ENCODE data around the gene TRAF3.

The TRAF3 gene

DNA sequence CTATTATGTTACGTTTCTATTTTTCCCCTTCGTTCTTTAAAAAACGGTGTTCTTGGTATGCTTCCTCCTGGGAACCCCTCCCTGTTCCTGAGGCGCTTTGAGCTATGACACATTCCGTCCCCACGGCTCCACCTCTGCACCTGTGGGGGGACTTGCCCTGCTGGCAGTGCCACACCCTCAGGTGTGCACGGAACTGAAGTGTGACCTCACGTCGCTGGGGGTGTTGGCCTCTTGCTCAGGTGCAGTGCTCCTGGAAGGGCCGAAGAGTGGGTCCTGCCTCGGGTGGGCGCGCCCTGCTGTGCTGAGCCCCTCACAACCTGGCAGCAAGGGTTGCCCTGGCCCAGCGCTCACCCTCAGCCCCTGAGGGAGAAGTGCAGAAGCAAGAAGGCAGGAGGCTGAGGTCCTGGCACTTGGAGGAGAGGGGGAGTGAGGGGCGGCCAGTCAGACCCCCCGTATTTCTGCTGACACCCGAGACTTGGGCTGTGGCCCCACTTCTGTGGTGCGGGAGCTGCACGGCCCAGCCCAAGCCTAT, 150.2 kb downstream of the TRAF3 start:
- no peak for TF ChIP-seq POLR2AphosphoS5 (IDR thresholded peaks at IDR 0.05; ENCODE audit: low read depth)
- H3K27me3 ChIP-seq (ENCODE audit: insufficient read depth, poor library complexity, severe bottlenecking) = peaks cover 50% of the 10 kb centered on the region

DNA sequence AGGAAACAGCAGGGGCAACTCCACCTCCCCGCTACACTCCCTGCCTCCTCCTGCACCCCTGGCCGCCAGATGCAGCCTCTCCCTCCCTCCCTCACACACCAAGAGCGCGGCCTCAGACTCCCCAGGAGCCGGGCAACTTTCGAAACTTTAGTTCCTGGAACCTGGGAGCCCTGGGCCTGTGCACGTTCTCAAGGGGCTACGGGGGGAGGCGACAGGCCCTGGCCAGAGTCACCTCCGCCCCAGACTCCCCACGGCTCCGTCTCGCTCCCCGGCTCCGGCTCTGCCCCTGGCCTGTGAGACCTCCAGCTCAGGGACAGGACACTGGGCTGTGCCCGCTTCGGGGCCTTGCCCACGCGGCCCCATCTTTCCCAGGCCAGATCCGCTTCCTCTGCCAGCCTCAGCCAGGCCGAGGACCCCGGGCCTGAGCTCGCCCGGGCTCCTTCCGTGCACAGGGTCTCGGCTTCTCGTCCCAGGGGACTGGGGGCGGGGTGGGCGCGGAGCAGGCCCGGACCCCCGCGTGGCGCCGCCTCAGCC, 150.7 kb downstream of the TRAF3 start:
- peaks cover 45% of the 10 kb centered on the region for H3K27me3 ChIP-seq (ENCODE audit: insufficient read depth, poor library complexity, severe bottlenecking)
- DNase-seq (ENCODE audit: low read depth in 1 of 2, low spot score in 1 of 2) = peak in 1 of 2 experiments; percentile 44
- H3K4me3 ChIP-seq (replicated peaks; ENCODE audit: insufficient read depth, low read length) = peak overlapping the region; percentile 35
- no peak overlapping the region for H3K27ac ChIP-seq (replicated peaks)
- no peak; the same call in 1 of the 2 replicates for TF ChIP-seq POLR2AphosphoS5 (IDR thresholded peaks at IDR 0.05; ENCODE audit: low read depth)
- TF ChIP-seq, protein P1, sequence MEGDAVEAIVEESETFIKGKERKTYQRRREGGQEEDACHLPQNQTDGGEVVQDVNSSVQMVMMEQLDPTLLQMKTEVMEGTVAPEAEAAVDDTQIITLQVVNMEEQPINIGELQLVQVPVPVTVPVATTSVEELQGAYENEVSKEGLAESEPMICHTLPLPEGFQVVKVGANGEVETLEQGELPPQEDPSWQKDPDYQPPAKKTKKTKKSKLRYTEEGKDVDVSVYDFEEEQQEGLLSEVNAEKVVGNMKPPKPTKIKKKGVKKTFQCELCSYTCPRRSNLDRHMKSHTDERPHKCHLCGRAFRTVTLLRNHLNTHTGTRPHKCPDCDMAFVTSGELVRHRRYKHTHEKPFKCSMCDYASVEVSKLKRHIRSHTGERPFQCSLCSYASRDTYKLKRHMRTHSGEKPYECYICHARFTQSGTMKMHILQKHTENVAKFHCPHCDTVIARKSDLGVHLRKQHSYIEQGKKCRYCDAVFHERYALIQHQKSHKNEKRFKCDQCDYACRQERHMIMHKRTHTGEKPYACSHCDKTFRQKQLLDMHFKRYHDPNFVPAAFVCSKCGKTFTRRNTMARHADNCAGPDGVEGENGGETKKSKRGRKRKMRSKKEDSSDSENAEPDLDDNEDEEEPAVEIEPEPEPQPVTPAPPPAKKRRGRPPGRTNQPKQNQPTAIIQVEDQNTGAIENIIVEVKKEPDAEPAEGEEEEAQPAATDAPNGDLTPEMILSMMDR (IDR thresholded peaks at IDR 0.05; ENCODE audit: insufficient read depth, low read length) = no peak
- no peak for TF ChIP-seq SPI1 (IDR thresholded peaks at IDR 0.05; ENCODE audit: borderline replicate concordance, low read depth)
- TF ChIP-seq, protein P2, sequence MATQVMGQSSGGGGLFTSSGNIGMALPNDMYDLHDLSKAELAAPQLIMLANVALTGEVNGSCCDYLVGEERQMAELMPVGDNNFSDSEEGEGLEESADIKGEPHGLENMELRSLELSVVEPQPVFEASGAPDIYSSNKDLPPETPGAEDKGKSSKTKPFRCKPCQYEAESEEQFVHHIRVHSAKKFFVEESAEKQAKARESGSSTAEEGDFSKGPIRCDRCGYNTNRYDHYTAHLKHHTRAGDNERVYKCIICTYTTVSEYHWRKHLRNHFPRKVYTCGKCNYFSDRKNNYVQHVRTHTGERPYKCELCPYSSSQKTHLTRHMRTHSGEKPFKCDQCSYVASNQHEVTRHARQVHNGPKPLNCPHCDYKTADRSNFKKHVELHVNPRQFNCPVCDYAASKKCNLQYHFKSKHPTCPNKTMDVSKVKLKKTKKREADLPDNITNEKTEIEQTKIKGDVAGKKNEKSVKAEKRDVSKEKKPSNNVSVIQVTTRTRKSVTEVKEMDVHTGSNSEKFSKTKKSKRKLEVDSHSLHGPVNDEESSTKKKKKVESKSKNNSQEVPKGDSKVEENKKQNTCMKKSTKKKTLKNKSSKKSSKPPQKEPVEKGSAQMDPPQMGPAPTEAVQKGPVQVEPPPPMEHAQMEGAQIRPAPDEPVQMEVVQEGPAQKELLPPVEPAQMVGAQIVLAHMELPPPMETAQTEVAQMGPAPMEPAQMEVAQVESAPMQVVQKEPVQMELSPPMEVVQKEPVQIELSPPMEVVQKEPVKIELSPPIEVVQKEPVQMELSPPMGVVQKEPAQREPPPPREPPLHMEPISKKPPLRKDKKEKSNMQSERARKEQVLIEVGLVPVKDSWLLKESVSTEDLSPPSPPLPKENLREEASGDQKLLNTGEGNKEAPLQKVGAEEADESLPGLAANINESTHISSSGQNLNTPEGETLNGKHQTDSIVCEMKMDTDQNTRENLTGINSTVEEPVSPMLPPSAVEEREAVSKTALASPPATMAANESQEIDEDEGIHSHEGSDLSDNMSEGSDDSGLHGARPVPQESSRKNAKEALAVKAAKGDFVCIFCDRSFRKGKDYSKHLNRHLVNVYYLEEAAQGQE (IDR thresholded peaks at IDR 0.05; ENCODE audit: insufficient replicate concordance, low read depth) = no peak
- TF ChIP-seq GABPA (IDR thresholded peaks at IDR 0.05; ENCODE audit: low read depth) = no peak

More for the DNA sequence above, 150.2 kb downstream of the TRAF3 start:
- no peak for DNase-seq (ENCODE audit: low read depth in 1 of 2, low spot score in 1 of 2)
- Histone ChIP-seq H3K4me3 (replicated peaks; ENCODE audit: insufficient read depth, low read length) (no peak overlapping the region), H3K27ac (replicated peaks) (no peak overlapping the region)

DNA sequence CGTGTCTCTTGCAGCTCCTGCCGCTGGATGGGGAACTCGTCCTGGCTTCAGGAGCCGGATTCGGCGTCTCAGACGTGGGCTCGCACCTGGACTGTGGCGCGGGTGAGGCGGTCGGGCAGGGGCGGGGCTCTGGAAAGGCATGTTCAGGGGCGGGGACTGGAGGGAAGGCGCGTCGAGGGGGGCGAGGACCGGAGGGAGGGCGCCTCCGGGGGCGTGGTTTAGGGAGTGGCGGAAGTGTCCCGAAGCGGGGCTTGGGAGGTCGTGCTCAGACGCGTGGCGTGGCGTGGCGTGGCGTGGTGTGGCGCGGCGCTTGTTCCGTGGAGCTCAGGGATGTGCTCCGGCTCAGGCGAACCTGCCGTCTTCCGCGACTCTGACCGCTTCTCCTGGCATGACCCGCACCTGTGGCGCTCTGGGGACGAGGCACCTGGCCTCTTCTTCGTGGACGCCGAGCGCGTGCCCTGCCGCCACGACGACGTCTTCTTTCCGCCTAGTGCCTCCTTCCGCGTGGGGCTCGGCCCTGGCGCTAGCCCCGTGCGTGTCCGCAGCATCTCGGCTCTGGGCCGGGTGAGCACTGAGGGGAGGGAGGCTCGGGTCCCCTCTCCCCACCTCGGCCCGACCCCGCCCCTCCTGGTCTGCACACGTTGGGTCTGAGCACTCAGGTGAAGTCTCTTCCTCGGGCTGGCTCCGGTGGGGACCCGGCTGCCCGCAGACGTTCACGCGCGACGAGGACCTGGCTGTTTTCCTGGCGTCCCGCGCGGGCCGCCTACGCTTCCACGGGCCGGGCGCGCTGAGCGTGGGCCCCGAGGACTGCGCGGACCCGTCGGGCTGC, 151.4 kb downstream of the TRAF3 start:
- DNase-seq (ENCODE audit: low read depth in 1 of 2, low spot score in 1 of 2) = peak; percentile 37 to 65
- no peak overlapping the region for H3K27ac ChIP-seq (replicated peaks)
- peak overlapping the region; percentile 35 for H3K4me3 ChIP-seq (replicated peaks; ENCODE audit: insufficient read depth, low read length)
- H3K27me3 ChIP-seq (ENCODE audit: insufficient read depth, poor library complexity, severe bottlenecking) = peaks cover 38% of the 10 kb centered on the region
- TF ChIP-seq POLR2AphosphoS5 (IDR thresholded peaks at IDR 0.05; ENCODE audit: low read depth) (no peak), SPI1 (IDR thresholded peaks at IDR 0.05; ENCODE audit: borderline replicate concordance, low read depth) (no peak), GABPA (IDR thresholded peaks at IDR 0.05; ENCODE audit: low read depth) (no peak)
- TF ChIP-seq, protein P1 (IDR thresholded peaks at IDR 0.05; ENCODE audit: insufficient read depth, low read length) = no peak
- TF ChIP-seq, protein P2 (IDR thresholded peaks at IDR 0.05; ENCODE audit: insufficient replicate concordance, low read depth) = no peak

All from HL-60 (cell line).